ENCODE measurements around the gene PGP. TPM values are rescaled to one million over a fixed set of nuclear protein-coding genes. Genes with fewer than 3 reads are reported as not detected.

The PGP gene
- total RNA-seq, 1 experiment from 2014 or later = 45.0 TPM

DNA sequence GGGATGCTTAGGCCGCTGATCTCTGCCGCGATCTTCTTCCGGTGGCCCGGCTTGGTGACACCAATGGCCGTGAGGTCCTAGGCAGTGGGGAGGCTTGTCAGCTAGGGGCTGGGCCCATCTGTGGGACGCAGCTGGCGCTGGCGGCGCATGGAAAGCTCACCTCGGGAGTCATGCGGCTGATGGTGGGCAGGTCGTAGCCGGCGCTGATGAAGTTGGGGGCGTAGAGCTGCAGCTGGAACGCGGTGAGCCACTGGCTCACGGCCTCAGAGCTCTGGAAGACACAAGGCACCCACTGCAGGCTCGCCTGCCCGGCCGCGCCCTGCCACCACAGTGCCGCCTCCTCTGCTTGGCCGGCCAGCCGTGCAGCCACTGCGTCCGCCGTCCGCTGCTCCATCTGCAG lies 31.0 kb downstream of the PGP start:
- H3K36me3 Mint-ChIP-seq (ENCODE audit: insufficient read depth, unreplicated experiment) = peaks cover 49% of the 10 kb centered on the region
- H3K4me3 Mint-ChIP-seq (ENCODE audit: low read depth, unreplicated experiment) = no peak overlapping the region
- no peak for TF ChIP-seq CTCF (IDR thresholded peaks at IDR 0.05; ENCODE audit: unreplicated experiment)
- peaks cover 31% of the 10 kb centered on the region for H3K27me3 Mint-ChIP-seq (ENCODE audit: unreplicated experiment)
- intact Hi-C loops (cut with micrococcal nuclease; ENCODE audit: unreplicated experiment) = no loop called here
- no peaks in the 10 kb centered on the region for H3K9me3 Mint-ChIP-seq (ENCODE audit: low read depth, unreplicated experiment)
- DNase-seq = no peak
- no peak overlapping the region for H3K27ac Mint-ChIP-seq (ENCODE audit: unreplicated experiment)
- CTCF ChIA-PET = no interaction called here
- BruUV-seq (replicated peaks) = no TSS peak
- H3K4me1 Mint-ChIP-seq (ENCODE audit: low read depth, unreplicated experiment) = peaks cover 14% of the 10 kb centered on the region

DNA sequence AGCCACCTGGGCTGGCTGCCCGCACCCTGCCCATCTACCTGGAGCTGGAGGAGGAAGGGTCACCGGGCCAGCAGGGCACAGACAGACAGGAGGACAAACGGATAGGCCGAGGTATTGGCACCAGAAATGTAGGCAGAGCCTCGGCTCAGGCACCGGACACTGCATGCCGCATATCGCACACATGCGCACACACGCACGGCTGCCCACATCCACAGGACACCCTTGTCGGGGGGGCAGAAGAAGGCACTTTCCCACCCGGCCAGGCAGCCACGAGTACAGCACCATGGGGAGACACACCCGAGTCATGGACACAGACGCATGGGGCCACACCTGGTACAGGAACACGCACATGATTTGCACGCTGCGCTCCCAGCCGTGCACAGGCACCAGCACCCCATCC lies 32.7 kb downstream of the PGP start:
- DNase-seq = no peak
- Mint-ChIP-seq H3K9me3 (ENCODE audit: low read depth, unreplicated experiment) (no peaks in the 10 kb centered on the region), H3K4me1 (ENCODE audit: low read depth, unreplicated experiment) (peaks cover 14% of the 10 kb centered on the region), H3K36me3 (ENCODE audit: insufficient read depth, unreplicated experiment) (peaks cover 62% of the 10 kb centered on the region), H3K27ac (ENCODE audit: unreplicated experiment) (no peak overlapping the region), H3K27me3 (ENCODE audit: unreplicated experiment) (peaks cover 31% of the 10 kb centered on the region), H3K4me3 (ENCODE audit: low read depth, unreplicated experiment) (no peak overlapping the region)
- BruUV-seq (replicated peaks) = no TSS peak
- CTCF ChIA-PET = no interaction called here
- no peak for TF ChIP-seq CTCF (IDR thresholded peaks at IDR 0.05; ENCODE audit: unreplicated experiment)
- intact Hi-C loops (cut with micrococcal nuclease; ENCODE audit: unreplicated experiment) = no loop called here

DNA sequence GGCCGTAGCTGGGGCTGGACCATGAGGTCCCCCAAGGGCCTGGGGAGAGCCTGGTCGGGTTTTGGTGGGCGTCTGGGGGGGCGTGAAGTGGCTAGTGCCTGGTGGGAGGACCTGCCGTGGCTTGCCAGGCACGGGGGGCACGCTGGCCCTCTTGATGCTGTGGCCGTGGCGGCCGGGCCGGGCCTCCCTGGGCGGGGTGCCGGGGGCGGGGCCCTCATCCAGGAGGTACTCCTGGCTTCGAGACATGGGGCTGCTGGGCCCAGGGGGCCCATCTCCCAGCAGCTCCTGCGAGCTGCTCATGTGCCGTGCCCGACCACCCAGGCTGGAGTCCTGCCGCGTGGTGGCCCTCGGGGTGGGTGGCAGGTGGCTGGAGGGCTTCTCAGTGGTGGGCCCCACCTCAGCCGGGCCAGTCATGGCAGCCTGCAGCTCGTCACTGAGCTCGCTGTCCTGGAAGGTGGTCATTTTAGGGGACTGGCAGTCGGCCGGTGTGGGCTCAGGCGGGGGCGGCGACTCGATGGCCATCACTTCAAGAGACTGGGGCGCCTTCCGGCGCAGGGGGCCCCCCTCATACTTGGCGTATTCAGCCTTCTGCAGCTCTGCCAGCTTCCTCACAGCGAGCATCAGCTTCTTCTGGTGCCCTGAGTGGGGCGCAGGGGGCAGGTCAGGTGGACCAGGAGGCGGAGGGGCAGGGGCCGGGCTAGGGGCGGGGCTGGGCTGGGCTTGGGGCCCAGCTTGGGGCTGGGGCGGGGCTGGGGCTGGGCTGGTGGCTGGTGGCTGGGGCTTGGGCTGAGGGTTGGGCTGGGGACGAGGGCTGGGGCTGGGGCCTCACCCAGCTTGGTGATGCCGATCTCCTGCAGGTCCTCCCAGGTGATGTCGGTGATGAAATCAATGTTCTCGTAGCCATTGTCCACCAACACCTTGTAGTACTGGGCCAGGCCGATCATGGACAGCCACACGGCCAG lies 33.4 kb downstream of the PGP start:
- Mint-ChIP-seq H3K27me3 (ENCODE audit: unreplicated experiment) (peaks cover 25% of the 10 kb centered on the region), H3K9me3 (ENCODE audit: low read depth, unreplicated experiment) (no peaks in the 10 kb centered on the region), H3K27ac (ENCODE audit: unreplicated experiment) (no peak overlapping the region), H3K4me1 (ENCODE audit: low read depth, unreplicated experiment) (peaks cover 14% of the 10 kb centered on the region), H3K36me3 (ENCODE audit: insufficient read depth, unreplicated experiment) (peaks cover 68% of the 10 kb centered on the region), H3K4me3 (ENCODE audit: low read depth, unreplicated experiment) (no peak overlapping the region)
- no peak for DNase-seq
- CTCF ChIA-PET = no interaction called here
- intact Hi-C loops (cut with micrococcal nuclease; ENCODE audit: unreplicated experiment) = no loop called here
- BruUV-seq (replicated peaks) = no TSS peak
- no peak for TF ChIP-seq CTCF (IDR thresholded peaks at IDR 0.05; ENCODE audit: unreplicated experiment)

DNA sequence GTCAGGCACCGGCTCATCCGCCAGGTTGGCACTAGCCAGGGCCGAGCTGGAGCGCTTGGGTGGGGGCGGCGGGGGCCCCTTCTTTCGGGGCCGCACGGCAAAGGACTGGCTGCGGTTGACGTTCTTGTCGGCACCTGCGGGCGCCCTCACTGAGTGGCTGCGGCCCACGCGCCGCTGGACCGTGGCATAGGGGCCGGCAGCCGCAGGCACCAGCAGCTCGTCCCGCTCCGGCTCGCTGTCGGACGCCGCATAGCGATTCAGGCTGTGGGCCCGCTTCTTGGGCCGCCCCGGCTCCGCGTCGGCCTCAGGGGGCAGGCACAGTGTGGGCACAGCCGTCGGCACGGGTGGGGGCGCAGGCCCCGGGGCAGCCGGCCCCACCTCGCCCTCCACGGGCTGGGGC lies 34.2 kb downstream of the PGP start:
- no peak for TF ChIP-seq CTCF (IDR thresholded peaks at IDR 0.05; ENCODE audit: unreplicated experiment)
- peaks cover 17% of the 10 kb centered on the region for H3K27me3 Mint-ChIP-seq (ENCODE audit: unreplicated experiment)
- H3K4me3 Mint-ChIP-seq (ENCODE audit: low read depth, unreplicated experiment) = no peak overlapping the region
- H3K36me3 Mint-ChIP-seq (ENCODE audit: insufficient read depth, unreplicated experiment) = peaks cover 71% of the 10 kb centered on the region
- H3K9me3 Mint-ChIP-seq (ENCODE audit: low read depth, unreplicated experiment) = no peaks in the 10 kb centered on the region
- intact Hi-C loops (cut with micrococcal nuclease; ENCODE audit: unreplicated experiment) = no loop called here
- BruUV-seq (replicated peaks) = no TSS peak
- CTCF ChIA-PET = no interaction called here
- H3K27ac Mint-ChIP-seq (ENCODE audit: unreplicated experiment) = no peak overlapping the region
- H3K4me1 Mint-ChIP-seq (ENCODE audit: low read depth, unreplicated experiment) = peaks cover 14% of the 10 kb centered on the region
- DNase-seq = no peak

Data from Calu3 (cell line).